GM12878 (cell line): Measurements from ENCODE around the gene DOP1A.

ENCODE experiments used
- BHLHE40 ChIP-seq, 2 experiments: fragments of 450-650 bp in 1 of 2; IDR thresholded peaks; 2 replicates each; pipeline ENCODE4 v1.6.1; 2011 to 2017; ENCODE audit warnings: low read depth in 2 of 2, borderline replicate concordance in 1 of 2, improper control_type of control experiment in 1 of 2, low read length in 1 of 2, mild to moderate bottlenecking in 1 of 2
- CEBPB ChIP-seq, 2 experiments: fragments of 150-350 bp in 1 of 2; IDR thresholded peaks; 2 replicates each; pipeline ENCODE4 v1.6.1; 2012 to 2014; ENCODE audit warnings: low read depth in 2 of 2, low read length in 2 of 2, borderline replicate concordance in 1 of 2, inconsistent platforms in 1 of 2
- EP300 ChIP-seq, 2 experiments: fragments of 150-350 bp in 1 of 2; IDR thresholded peaks; 2 replicates each; pipeline ENCODE4 v1.6.1; 2011 to 2012; ENCODE audit warnings: low read depth in 2 of 2, low read length in 2 of 2, borderline replicate concordance in 1 of 2, improper control_type of control experiment in 1 of 2, inconsistent platforms in 1 of 2; ENCODE audit not compliant: control insufficient read depth in 1 of 2
- ETV6 ChIP-seq, 2 experiments: fragments of 450-650 bp in 1 of 2; IDR thresholded peaks in 1 of 2; conservative IDR thresholded peaks in 1 of 2; 2 replicates each; pipeline ENCODE4 v1.6.1; 2014; ENCODE audit warnings: antibody characterized with exemption in 1 of 2, borderline replicate concordance in 1 of 2, low read depth in 1 of 2, mild to moderate bottlenecking in 1 of 2, moderate library complexity in 1 of 2
- HDAC2 ChIP-seq: fragments of 200-600 bp; sonication (generic); IDR thresholded peaks from 2 replicates; pipeline ENCODE4 v1.6.1; 2017
- NR2C1 ChIP-seq: fragments of 450-650 bp; IDR thresholded peaks from 2 replicates; pipeline ENCODE4 v1.6.1; 2017; ENCODE audit warnings: antibody characterized with exemption, mild to moderate bottlenecking, moderate library complexity
- POLR2AphosphoS5 ChIP-seq: IDR thresholded peaks from 2 replicates; pipeline ENCODE4 v1.6.1; 2011; ENCODE audit warnings: mild to moderate bottlenecking, low read length, inconsistent platforms
- USF2 ChIP-seq: IDR thresholded peaks from 2 replicates; pipeline ENCODE4 v1.6.1; 2011; ENCODE audit warnings: low read depth, low read length, improper control_type of control experiment, borderline replicate concordance
- TF ChIP-seq, protein P1 (sequence below), 3 experiments: IDR thresholded peaks in 2 of 3; conservative IDR thresholded peaks in 1 of 3; 2 replicates each; pipeline ENCODE4 v1.5.1; 2011; ENCODE audit warnings: low read depth in 3 of 3, low read length in 3 of 3, mild to moderate bottlenecking in 3 of 3, control low read depth in 2 of 3, moderate library complexity in 2 of 3, inconsistent platforms in 1 of 3, mixed read lengths in 1 of 3; ENCODE audit not compliant: control insufficient read depth in 2 of 3, insufficient read depth in 1 of 3; ENCODE audit errors: extremely low read depth in 1 of 3
- TF ChIP-seq, protein P2 (sequence below): IDR thresholded peaks from 2 replicates; pipeline ENCODE4 v1.6.1; 2011; ENCODE audit warnings: low read depth, mild to moderate bottlenecking, low read length, moderate library complexity, borderline replicate concordance; ENCODE audit errors: extremely low read depth

- no peak for TF ChIP-seq NR2C1
- no peak for TF ChIP-seq CEBPB (IDR thresholded peaks at IDR 0.05; ENCODE audit: borderline replicate concordance in 1 of 2, low read depth in 2 of 2, low read length in 2 of 2)
- no peak for TF ChIP-seq HDAC2
- TF ChIP-seq, protein P1, sequence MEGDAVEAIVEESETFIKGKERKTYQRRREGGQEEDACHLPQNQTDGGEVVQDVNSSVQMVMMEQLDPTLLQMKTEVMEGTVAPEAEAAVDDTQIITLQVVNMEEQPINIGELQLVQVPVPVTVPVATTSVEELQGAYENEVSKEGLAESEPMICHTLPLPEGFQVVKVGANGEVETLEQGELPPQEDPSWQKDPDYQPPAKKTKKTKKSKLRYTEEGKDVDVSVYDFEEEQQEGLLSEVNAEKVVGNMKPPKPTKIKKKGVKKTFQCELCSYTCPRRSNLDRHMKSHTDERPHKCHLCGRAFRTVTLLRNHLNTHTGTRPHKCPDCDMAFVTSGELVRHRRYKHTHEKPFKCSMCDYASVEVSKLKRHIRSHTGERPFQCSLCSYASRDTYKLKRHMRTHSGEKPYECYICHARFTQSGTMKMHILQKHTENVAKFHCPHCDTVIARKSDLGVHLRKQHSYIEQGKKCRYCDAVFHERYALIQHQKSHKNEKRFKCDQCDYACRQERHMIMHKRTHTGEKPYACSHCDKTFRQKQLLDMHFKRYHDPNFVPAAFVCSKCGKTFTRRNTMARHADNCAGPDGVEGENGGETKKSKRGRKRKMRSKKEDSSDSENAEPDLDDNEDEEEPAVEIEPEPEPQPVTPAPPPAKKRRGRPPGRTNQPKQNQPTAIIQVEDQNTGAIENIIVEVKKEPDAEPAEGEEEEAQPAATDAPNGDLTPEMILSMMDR (IDR thresholded peaks at IDR 0.05 in 2 of 3, conservative IDR thresholded peaks at IDR 0.05 in 1 of 3; ENCODE audit: control insufficient read depth in 2 of 3, extremely low read depth in 1 of 3, insufficient read depth in 1 of 3, low read depth in 3 of 3, low read length in 3 of 3), result no peak
- TF ChIP-seq, protein P2, sequence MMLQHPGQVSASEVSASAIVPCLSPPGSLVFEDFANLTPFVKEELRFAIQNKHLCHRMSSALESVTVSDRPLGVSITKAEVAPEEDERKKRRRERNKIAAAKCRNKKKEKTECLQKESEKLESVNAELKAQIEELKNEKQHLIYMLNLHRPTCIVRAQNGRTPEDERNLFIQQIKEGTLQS, result no peak
- no peak for TF ChIP-seq POLR2AphosphoS5
- TF ChIP-seq EP300 (IDR thresholded peaks at IDR 0.05; ENCODE audit: borderline replicate concordance in 1 of 2, control insufficient read depth in 1 of 2, low read depth in 2 of 2, low read length in 2 of 2), result no peak
- TF ChIP-seq BHLHE40 (IDR thresholded peaks at IDR 0.05; ENCODE audit: borderline replicate concordance in 1 of 2, low read depth in 2 of 2, low read length in 1 of 2), result no peak
- no peak for TF ChIP-seq USF2
- no peak for TF ChIP-seq ETV6 (conservative IDR thresholded peaks at IDR 0.05 in 1 of 2, IDR thresholded peaks at IDR 0.05 in 1 of 2; ENCODE audit: borderline replicate concordance in 1 of 2, low read depth in 1 of 2)
Observed at GRCh38 chr6:83096791-83097190, 29.3 kb downstream of the DOP1A start.
